WERI-Rb-1 (cell line): ENCODE measurements around the gene IGFBP6.

Source experiments
- DNase-seq: peaks from one replicate; pipeline ENCODE4 v3.0.0-alpha.2; 2020
- H3K27ac ChIP-seq: fragments of 250-450 bp; sonication (Bioruptor Pico); 2 replicates; pipeline ENCODE4 v1.5.1; 2020; ENCODE audit warnings: mild to moderate bottlenecking, moderate library complexity
- H3K27me3 ChIP-seq: fragments of 250-450 bp; sonication (Bioruptor Pico); 2 replicates; pipeline ENCODE4 v1.5.1; 2021; ENCODE audit warnings: mild to moderate bottlenecking, low read depth, moderate library complexity; ENCODE audit not compliant: insufficient read depth, severe bottlenecking
- H3K36me3 ChIP-seq: fragments of 250-450 bp; sonication (Bioruptor Pico); 2 replicates; pipeline ENCODE4 v1.5.1; 2020; ENCODE audit warnings: mild to moderate bottlenecking, moderate library complexity
- H3K4me3 ChIP-seq: 2 replicates; pipeline ENCODE4 v1.5.1; 2011; ENCODE audit warnings: low read depth, mild to moderate bottlenecking, control low read depth, low read length
- H3K9me3 ChIP-seq: fragments of 250-450 bp; sonication (Bioruptor Pico); 2 replicates; pipeline ENCODE4 v1.5.1; 2021; ENCODE audit warnings: mild to moderate bottlenecking, moderate library complexity; ENCODE audit not compliant: severe bottlenecking
- TF ChIP-seq, protein P1 (sequence below): IDR thresholded peaks from 2 replicates; pipeline ENCODE4 v1.5.1; 2011; ENCODE audit warnings: low read depth, mild to moderate bottlenecking, control low read depth, inconsistent platforms, low read length

Gene IGFBP6

DNA sequence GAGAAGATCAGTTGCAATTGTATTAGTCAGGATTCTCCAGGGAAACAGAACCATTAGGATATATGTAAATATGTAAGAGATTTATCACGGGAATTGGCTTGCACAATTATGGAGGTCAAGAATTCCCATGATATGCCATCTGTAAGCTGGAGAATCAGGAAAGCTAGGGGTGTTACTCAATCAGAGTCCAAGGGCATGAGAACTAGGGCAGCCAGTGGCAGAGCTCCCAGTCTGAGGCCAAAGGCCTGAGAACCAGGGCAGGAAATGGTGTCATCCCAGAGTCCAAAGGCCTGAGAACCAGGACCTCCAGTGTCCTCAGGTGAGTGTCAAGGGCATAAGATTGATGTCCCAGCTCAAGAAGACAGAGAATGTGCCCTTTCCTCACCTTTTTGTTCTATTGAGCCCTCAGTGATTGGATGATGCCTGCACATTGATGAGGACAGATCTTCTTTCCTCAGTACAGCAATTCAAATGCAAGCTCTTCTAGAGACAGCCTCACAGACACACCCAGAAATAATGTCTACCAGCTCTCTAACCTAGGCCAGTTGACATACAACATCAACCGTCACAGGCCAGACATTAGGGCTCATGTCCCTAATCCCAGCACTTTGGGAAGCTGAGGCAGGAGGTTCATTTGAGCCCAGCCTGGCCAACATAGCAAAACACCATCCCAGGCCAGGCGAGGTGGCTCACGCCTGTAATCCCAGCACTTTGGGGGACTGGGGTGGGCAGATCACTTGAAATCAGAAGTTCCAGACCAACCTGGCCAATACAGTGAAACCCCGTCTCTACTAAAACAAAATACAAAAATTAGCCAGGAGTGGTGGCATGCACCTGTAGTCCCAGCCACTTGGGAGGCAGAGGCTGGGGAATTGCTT lies 48.2 kb downstream of the IGFBP6 start:
- Histone ChIP-seq H3K36me3 (no peaks in the 10 kb centered on the region), H3K27me3 (no peaks in the 10 kb centered on the region), H3K4me3 (no peak overlapping the region), H3K9me3 (no peaks in the 10 kb centered on the region), H3K27ac (no peak overlapping the region)
- TF ChIP-seq, protein P1, sequence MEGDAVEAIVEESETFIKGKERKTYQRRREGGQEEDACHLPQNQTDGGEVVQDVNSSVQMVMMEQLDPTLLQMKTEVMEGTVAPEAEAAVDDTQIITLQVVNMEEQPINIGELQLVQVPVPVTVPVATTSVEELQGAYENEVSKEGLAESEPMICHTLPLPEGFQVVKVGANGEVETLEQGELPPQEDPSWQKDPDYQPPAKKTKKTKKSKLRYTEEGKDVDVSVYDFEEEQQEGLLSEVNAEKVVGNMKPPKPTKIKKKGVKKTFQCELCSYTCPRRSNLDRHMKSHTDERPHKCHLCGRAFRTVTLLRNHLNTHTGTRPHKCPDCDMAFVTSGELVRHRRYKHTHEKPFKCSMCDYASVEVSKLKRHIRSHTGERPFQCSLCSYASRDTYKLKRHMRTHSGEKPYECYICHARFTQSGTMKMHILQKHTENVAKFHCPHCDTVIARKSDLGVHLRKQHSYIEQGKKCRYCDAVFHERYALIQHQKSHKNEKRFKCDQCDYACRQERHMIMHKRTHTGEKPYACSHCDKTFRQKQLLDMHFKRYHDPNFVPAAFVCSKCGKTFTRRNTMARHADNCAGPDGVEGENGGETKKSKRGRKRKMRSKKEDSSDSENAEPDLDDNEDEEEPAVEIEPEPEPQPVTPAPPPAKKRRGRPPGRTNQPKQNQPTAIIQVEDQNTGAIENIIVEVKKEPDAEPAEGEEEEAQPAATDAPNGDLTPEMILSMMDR = no peak
- DNase-seq = no peak

DNA sequence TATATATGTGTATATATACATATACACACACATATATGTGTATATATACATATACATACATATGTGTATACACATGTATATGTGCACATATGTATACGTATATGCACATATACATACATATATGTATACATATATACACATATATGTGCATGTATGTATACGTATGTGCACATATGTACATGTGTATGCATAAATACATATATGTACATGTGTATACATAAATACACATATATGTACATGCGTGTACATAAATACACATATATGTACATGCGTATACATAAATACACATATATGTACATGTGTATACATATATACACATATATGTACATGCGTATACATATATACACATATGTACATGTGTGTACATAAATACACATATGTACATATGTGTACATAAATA lies 49.7 kb downstream of the IGFBP6 start:
- no peaks in the 10 kb centered on the region for H3K36me3 ChIP-seq
- no peak overlapping the region for H3K27ac ChIP-seq
- no peak overlapping the region for H3K4me3 ChIP-seq
- no peaks in the 10 kb centered on the region for H3K9me3 ChIP-seq
- H3K27me3 ChIP-seq = no peaks in the 10 kb centered on the region
- TF ChIP-seq, protein P1 = no peak
- DNase-seq = no peak

DNA sequence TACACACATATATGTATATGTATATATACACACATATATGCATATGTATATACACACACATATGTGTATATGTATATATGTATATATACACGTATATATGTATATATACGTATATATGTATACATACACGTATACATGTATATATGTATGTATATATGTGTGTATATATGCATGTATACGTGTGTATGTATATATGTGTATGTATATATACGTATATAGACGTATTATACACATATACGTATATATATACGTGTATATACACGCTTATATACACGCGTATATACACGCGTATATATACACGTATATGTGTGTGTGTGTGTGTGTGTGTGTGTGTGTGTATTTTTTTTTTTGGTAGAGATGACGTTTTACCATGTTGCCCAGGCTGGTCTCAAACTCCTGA lies 50.2 kb downstream of the IGFBP6 start:
- Histone ChIP-seq H3K9me3 (no peaks in the 10 kb centered on the region), H3K27me3 (no peaks in the 10 kb centered on the region), H3K27ac (no peak overlapping the region), H3K36me3 (no peaks in the 10 kb centered on the region), H3K4me3 (no peak overlapping the region)
- no peak for DNase-seq
- TF ChIP-seq, protein P1 = no peak

DNA sequence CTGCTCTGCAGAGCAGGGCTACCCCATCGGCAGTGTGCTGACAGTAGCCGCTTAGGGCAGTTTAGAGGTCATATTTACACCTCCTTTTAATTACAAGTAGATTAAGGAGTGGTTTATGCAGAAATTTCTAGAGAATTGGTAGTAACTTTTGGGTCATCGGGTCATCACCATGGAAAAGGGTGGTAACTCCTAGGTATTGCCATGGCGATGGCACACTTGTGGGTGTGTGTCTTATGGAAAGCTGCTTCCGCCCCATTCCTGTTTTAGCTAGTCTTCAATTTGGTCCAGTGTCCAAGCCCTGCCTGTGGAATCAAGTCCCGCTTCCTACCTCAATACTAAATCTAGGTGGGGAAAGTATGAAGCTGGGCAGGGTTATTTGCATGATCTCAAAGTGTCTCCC lies 53.6 kb downstream of the IGFBP6 start:
- Histone ChIP-seq H3K9me3 (no peaks in the 10 kb centered on the region), H3K27me3 (no peaks in the 10 kb centered on the region), H3K4me3 (no peak overlapping the region), H3K36me3 (no peaks in the 10 kb centered on the region), H3K27ac (no peak overlapping the region)
- no peak for DNase-seq
- TF ChIP-seq, protein P1 = no peak
